Panc1 (cell line): ENCODE measurements around the gene MS4A5. TPM values are rescaled to one million over a fixed set of nuclear protein-coding genes. Genes with fewer than 3 reads are reported as not detected.

Experiments
- ATAC-seq: fragments of 200-7000 bp; cut with Tn5 transposase; 2 replicates; pipeline ENCODE4 v1.9.1; 2020; ENCODE audit warnings: mild to moderate bottlenecking, moderate library complexity
- BruUV-seq: library from RNA; stranded (reverse); fragments of 400-500 nt; replicated peaks from 2 replicates; lab custom pipeline; 2021; lab: Mats Ljungman, UMichigan
- CTCF ChIA-PET: fragments of 300-600 bp; sonication (Branson Sonifier 250); formaldehyde crosslinking; loops from one replicate; lab custom pipeline; 2022; ENCODE audit warnings: antibody characterized with exemption; lab: Charles Lee
- POLR2A ChIA-PET: fragments of 300-600 bp; sonication (Branson Sonifier 250); formaldehyde crosslinking; loops from one replicate; lab custom pipeline; 2022; ENCODE audit warnings: antibody characterized with exemption; lab: Charles Lee
- DNase-seq: peaks from one replicate; pipeline ENCODE4 v3.0.0-alpha.2; 2010; ENCODE audit warnings: low read depth, low spot score
- H3K27ac ChIP-seq: 2 replicates; pipeline ENCODE4 v1.5.1; 2011; ENCODE audit warnings: mild to moderate bottlenecking, low read length, inconsistent platforms
- H3K27me3 ChIP-seq: fragments of 200-500 bp; sonication (Bioruptor generic); 2 replicates; pipeline ENCODE4 v1.6.0; 2014; ENCODE audit warnings: low read length, inconsistent platforms; ENCODE audit not compliant: control insufficient read depth, insufficient read depth
- H3K36me3 ChIP-seq: fragments of 200-500 bp; sonication (Bioruptor generic); 2 replicates; pipeline ENCODE4 v1.5.1; 2014; ENCODE audit warnings: inconsistent platforms, mild to moderate bottlenecking, low read length, moderate library complexity; ENCODE audit not compliant: control insufficient read depth, insufficient read depth
- H3K4me1 ChIP-seq: 2 replicates; pipeline ENCODE4 v1.5.1; 2011; ENCODE audit warnings: inconsistent platforms, mild to moderate bottlenecking, low read length, moderate library complexity; ENCODE audit not compliant: control insufficient read depth, insufficient read depth
- H3K4me3 ChIP-seq, 2 experiments: 2 replicates each; pipeline ENCODE4 v1.5.1; 2011 to 2012; ENCODE audit warnings: low read depth in 2 of 2, low read length in 2 of 2, mild to moderate bottlenecking in 2 of 2, inconsistent platforms in 1 of 2, moderate library complexity in 1 of 2
- H3K9me3 ChIP-seq: fragments of 200-500 bp; sonication (Bioruptor generic); 2 replicates; pipeline ENCODE4 v1.5.1; 2014; ENCODE audit warnings: low read depth, mild to moderate bottlenecking, inconsistent platforms, low read length, moderate library complexity; ENCODE audit not compliant: control insufficient read depth, insufficient read depth
- CTCF ChIP-seq: fragments of 450-650 bp; IDR thresholded peaks from 2 replicates; pipeline ENCODE4 v1.5.1; 2017; ENCODE audit warnings: mild to moderate bottlenecking
- POLR2AphosphoS5 ChIP-seq: IDR thresholded peaks from 2 replicates; pipeline ENCODE4 v1.6.1; 2012; ENCODE audit warnings: mild to moderate bottlenecking, low read depth, low read length, moderate library complexity
- SIN3A ChIP-seq: IDR thresholded peaks from 2 replicates; pipeline ENCODE4 v1.6.1; 2012; ENCODE audit warnings: low read depth, mild to moderate bottlenecking, low read length, moderate library complexity, borderline replicate concordance; ENCODE audit not compliant: insufficient read depth
- TCF7L2 ChIP-seq: IDR thresholded peaks from 2 replicates; pipeline ENCODE4 v1.6.1; 2011; ENCODE audit warnings: mild to moderate bottlenecking, low read depth, low read length, inconsistent platforms
- in situ Hi-C: cut with HindIII; loops from 2 replicates; pipeline ENCODE4 v1.10.0; 2016; ENCODE audit warnings: low sequenced_read_pairs, low pct_unique_long_range_greater_than_20kb
- intact Hi-C: fragments of 100-400 bp; cut with micrococcal nuclease; formaldehyde crosslinking; loops from one replicate; pipeline ENCODE4 v1.10.0; 2022; ENCODE audit not compliant: unreplicated experiment
- total RNA-seq: library from RNA; stranded (reverse); gene quantifications from one replicate; pipeline ENCODE4 v1.2.1, GENCODE V29; 2021; ENCODE audit not compliant: unreplicated experiment
- TF ChIP-seq, protein P1 (sequence below), 2 experiments: IDR thresholded peaks; 2 replicates each; pipeline ENCODE4 v1.6.1; 2011 to 2012; ENCODE audit warnings: low read depth in 2 of 2, control low read depth in 1 of 2, low read length in 1 of 2, mild to moderate bottlenecking in 1 of 2, moderate library complexity in 1 of 2; ENCODE audit not compliant: insufficient read depth in 1 of 2

MS4A5 gene
- total RNA-seq, 1 experiment from 2014 or later: not detected

DNA sequence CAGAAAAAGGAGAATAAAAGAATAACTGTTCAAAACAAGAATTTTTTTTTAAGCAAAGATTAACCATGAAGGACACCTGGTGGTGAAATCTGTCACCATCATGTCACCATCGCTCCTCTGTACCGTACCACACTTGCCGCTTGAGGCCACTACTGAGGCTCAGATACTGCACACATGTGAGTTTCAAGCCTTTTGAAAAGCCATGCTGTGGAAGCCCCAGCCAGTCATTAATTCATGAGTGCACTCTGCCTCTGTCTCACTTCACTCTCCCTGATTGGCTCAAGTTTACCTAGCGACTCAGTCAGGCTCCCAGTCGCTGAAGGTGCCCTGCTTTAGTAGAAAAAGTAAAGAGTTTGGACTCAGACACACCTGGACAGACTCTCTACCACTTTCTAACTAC, 56.6 kb downstream of the MS4A5 start:
- H3K4me3 ChIP-seq: no peak overlapping the region
- POLR2A ChIA-PET: no interaction called here
- no peak for TF ChIP-seq TCF7L2
- TF ChIP-seq CTCF: peak; percentile 83
- TF ChIP-seq POLR2AphosphoS5: no peak
- TF ChIP-seq SIN3A: no peak
- TF ChIP-seq, protein P1, sequence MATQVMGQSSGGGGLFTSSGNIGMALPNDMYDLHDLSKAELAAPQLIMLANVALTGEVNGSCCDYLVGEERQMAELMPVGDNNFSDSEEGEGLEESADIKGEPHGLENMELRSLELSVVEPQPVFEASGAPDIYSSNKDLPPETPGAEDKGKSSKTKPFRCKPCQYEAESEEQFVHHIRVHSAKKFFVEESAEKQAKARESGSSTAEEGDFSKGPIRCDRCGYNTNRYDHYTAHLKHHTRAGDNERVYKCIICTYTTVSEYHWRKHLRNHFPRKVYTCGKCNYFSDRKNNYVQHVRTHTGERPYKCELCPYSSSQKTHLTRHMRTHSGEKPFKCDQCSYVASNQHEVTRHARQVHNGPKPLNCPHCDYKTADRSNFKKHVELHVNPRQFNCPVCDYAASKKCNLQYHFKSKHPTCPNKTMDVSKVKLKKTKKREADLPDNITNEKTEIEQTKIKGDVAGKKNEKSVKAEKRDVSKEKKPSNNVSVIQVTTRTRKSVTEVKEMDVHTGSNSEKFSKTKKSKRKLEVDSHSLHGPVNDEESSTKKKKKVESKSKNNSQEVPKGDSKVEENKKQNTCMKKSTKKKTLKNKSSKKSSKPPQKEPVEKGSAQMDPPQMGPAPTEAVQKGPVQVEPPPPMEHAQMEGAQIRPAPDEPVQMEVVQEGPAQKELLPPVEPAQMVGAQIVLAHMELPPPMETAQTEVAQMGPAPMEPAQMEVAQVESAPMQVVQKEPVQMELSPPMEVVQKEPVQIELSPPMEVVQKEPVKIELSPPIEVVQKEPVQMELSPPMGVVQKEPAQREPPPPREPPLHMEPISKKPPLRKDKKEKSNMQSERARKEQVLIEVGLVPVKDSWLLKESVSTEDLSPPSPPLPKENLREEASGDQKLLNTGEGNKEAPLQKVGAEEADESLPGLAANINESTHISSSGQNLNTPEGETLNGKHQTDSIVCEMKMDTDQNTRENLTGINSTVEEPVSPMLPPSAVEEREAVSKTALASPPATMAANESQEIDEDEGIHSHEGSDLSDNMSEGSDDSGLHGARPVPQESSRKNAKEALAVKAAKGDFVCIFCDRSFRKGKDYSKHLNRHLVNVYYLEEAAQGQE (IDR thresholded peaks at IDR 0.05; ENCODE audit: insufficient read depth in 1 of 2, low read depth in 2 of 2, low read length in 1 of 2): no peak
- no peaks in the 10 kb centered on the region for H3K36me3 ChIP-seq
- H3K27ac ChIP-seq: no peak overlapping the region
- H3K4me1 ChIP-seq: no peaks in the 10 kb centered on the region
- ATAC-seq (peak; percentile 91), DNase-seq (peak; percentile 54)
- CTCF ChIA-PET: no interaction called here
- no TSS peak for BruUV-seq
- no peaks in the 10 kb centered on the region for H3K9me3 ChIP-seq
- in situ Hi-C loops: no loop called here
- H3K27me3 ChIP-seq: no peaks in the 10 kb centered on the region
- intact Hi-C loops: loop anchor here (10.0 kb wide), 1 partner anchor 129 kb away; no protein-coding TSS in a partner anchor

DNA sequence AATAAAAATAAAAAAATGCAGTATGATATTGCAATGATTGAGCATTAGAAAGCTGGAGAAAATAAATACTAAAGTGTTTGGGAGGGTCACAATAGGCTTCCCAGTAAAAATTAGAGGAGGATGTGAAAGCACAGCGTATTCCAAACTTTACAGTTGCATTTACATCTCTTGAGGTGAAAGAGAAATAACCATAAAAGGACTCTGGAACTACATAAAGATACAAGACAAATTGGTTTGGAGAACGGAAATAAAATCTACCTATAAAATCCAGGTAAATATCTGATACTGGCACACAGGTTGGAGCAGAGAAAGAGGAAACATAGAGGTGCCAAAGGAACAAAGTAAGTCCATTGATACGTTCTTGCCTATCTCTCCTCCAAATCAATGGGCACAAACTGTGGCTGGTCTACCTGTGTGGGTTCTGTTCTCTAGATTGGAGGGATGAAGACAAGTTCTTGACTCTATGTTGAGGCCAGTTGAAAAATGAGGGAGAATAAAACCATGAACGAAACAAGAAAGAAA, 63.2 kb downstream of the MS4A5 start, which contains the start of gene MS4A12:
MS4A12 (plus strand) TSS at position 291 of the 522 bp plus-strand sequence. CDS start 4,541 bp downstream, outside the sequence.
- in situ Hi-C loops (no loop called here), intact Hi-C loops (no loop called here)
- TF ChIP-seq, protein P1 (IDR thresholded peaks at IDR 0.05; ENCODE audit: insufficient read depth in 1 of 2, low read depth in 2 of 2, low read length in 1 of 2): no peak
- no peak for TF ChIP-seq TCF7L2
- TF ChIP-seq CTCF: no peak
- TF ChIP-seq POLR2AphosphoS5: no peak
- no peak for TF ChIP-seq SIN3A
- no TSS peak for BruUV-seq
- H3K27me3 ChIP-seq: peaks cover 2% of the 10 kb centered on the region; the same call in 1 of the 2 replicates
- no peaks in the 10 kb centered on the region for H3K4me1 ChIP-seq
- DNase-seq (no peak), ATAC-seq (no peak)
- POLR2A ChIA-PET: no interaction called here
- H3K27ac ChIP-seq: no peak within 1 kb of the TSS
- CTCF ChIA-PET: interaction anchor here (0.8 kb wide), 1 partner anchor 127 kb away, joined by 3 read pairs; no protein-coding TSS in a partner anchor
- no peak within 1 kb of the TSS for H3K4me3 ChIP-seq
- H3K36me3 ChIP-seq: no peaks in the 10 kb centered on the region
- no peaks in the 10 kb centered on the region for H3K9me3 ChIP-seq
